Body of pancreas (tissue), 4 donors: ENCODE results near the gene ALPK1. TPM values are rescaled to one million over a fixed set of nuclear protein-coding genes. Genes with fewer than 3 reads are reported as not detected.

ENCODE experiments used
- ATAC-seq: fragments of 150-250 bp; one replicate; pipeline ENCODE4 v1.9.1; 2016
- DNase-seq, 4 donors: peaks; one replicate each; pipeline ENCODE4 v3.0.0-alpha.2; 2019
- H3K27ac ChIP-seq, 4 donors: fragments of 200-600 bp; sonication (generic); 1 replicate in 3 of 4; 2 replicates in 1 of 4; pipeline versions ENCODE4 v1.5.1 to v1.6.1; 2016 to 2019; ENCODE audit warnings: mild to moderate bottlenecking in 1 of 4, mixed read lengths in 1 of 4, moderate library complexity in 1 of 4
- H3K27me3 ChIP-seq, 2 donors: fragments of 200-600 bp; sonication (generic); one replicate each; pipeline ENCODE4 v1.6.0; 2016; ENCODE audit warnings: mild to moderate bottlenecking in 1 of 2
- H3K36me3 ChIP-seq, 2 donors: fragments of 200-600 bp; sonication (generic); replicated peaks in 1 of 2; 2 replicates each; pipeline ENCODE4 v1.5.1; 2016; ENCODE audit warnings: low read depth in 2 of 2; ENCODE audit not compliant: insufficient read depth in 1 of 2
- H3K4me1 ChIP-seq: fragments of 200-600 bp; sonication (generic); one replicate; pipeline ENCODE4 v1.6.0; 2016
- H3K4me3 ChIP-seq, 2 donors: fragments of 200-600 bp; sonication (generic); 1 replicate in 1 of 2; 2 replicates in 1 of 2; pipeline ENCODE4 v1.5.1; 2016 to 2019
- H3K9me3 ChIP-seq, 3 donors: fragments of 200-600 bp; sonication (generic); 1 replicate in 2 of 3; 2 replicates in 1 of 3; pipeline ENCODE4 v1.5.1; 2016
- POLR2A ChIP-seq, 3 donors: fragments of 450-650 bp; IDR thresholded peaks; one replicate each; pipeline ENCODE4 v1.6.1; 2016; ENCODE audit warnings: antibody characterized with exemption in 3 of 3, mild to moderate bottlenecking in 2 of 3
- WGBS, 2 donors: methylation state at CpG; one replicate each; pipeline ENCODE4 v1.1.5; 2017; 5-methylcytosine and 5-hydroxymethylcytosine counted together
- intact Hi-C: fragments of 100-400 bp; cut with DNase I; formaldehyde crosslinking; loops from one replicate; pipeline ENCODE4 v1.15.1; 2023
- total RNA-seq, 2 donors: library from RNA; depleted of rRNA; stranded (reverse); fragments of >200 nt; gene quantifications; one replicate each; pipeline ENCODE4 v1.1.0, GENCODE V29; 2016
- TF ChIP-seq, protein P1 (sequence below), 7 experiments: fragments of 450-650 bp in 4 of 7; fragments of 200-600 bp in 3 of 7; sonication (generic) in 3 of 7; IDR thresholded peaks; one replicate each; pipeline ENCODE4 v1.5.1; 2016 to 2019; ENCODE audit warnings: antibody characterized with exemption in 7 of 7

The ALPK1 gene
- total RNA-seq, 2 donors from 2014 or later, result 14.8 to 26.7 TPM

DNA sequence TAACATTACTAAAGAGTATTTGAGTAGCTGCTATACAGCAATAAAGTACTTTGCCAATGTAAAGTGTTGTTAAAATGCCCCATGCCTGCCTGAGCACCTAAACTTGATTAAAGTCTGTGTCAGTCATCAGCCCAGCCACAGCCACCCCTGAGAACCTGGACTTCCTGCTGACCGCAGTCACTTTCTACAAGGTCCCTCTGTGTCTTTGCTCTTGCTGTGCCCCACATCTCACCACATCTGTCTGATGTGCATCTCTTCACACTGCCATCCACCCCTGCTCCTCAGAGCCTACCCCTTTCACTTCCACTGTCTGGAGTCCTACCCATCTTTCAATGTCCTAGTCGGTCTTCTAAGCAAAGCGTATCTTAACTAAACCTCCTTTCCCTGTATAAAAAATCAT is 25.7 kb downstream of the ALPK1 start:
- DNase-seq (no peak), ATAC-seq (no peak)
- no peaks in the 10 kb centered on the region for H3K9me3 ChIP-seq
- H3K27me3 ChIP-seq, result no peaks in the 10 kb centered on the region
- H3K4me3 ChIP-seq, result no peak overlapping the region
- H3K4me1 ChIP-seq, result no peaks in the 10 kb centered on the region
- intact Hi-C loops, result no loop called here
- no peaks in the 10 kb centered on the region for H3K36me3 ChIP-seq
- WGBS, 2 donors, result 97% methylated on average over 3 of the region's 3 CpGs
- H3K27ac ChIP-seq, result no peak overlapping the region
- TF ChIP-seq POLR2A (IDR thresholded peaks at IDR 0.05), result no peak
- TF ChIP-seq, protein P1, sequence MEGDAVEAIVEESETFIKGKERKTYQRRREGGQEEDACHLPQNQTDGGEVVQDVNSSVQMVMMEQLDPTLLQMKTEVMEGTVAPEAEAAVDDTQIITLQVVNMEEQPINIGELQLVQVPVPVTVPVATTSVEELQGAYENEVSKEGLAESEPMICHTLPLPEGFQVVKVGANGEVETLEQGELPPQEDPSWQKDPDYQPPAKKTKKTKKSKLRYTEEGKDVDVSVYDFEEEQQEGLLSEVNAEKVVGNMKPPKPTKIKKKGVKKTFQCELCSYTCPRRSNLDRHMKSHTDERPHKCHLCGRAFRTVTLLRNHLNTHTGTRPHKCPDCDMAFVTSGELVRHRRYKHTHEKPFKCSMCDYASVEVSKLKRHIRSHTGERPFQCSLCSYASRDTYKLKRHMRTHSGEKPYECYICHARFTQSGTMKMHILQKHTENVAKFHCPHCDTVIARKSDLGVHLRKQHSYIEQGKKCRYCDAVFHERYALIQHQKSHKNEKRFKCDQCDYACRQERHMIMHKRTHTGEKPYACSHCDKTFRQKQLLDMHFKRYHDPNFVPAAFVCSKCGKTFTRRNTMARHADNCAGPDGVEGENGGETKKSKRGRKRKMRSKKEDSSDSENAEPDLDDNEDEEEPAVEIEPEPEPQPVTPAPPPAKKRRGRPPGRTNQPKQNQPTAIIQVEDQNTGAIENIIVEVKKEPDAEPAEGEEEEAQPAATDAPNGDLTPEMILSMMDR (IDR thresholded peaks at IDR 0.05), result no peak

DNA sequence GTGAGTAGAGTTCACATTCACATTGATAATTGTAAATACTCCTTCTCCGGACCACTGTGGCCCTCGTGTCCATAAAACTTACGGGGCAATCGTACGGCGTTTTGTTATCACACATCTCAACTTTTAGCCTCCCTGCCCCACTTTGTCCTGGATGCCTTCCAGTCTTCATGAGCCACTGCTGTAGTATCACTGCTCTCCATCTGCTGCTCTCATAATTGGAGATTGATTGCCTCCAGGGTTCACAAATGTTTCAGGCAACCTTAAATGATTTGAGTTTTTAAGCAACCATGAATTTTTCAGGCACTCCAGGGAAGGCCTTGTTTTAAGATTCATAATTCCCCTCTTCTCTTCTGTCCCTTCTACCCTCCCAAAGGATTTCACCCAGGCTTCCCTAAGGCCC is 28.4 kb downstream of the ALPK1 start:
- Histone ChIP-seq H3K36me3 (no peaks in the 10 kb centered on the region), H3K4me1 (no peaks in the 10 kb centered on the region), H3K27me3 (no peaks in the 10 kb centered on the region), H3K27ac (no peak overlapping the region), H3K9me3 (no peaks in the 10 kb centered on the region), H3K4me3 (no peak overlapping the region)
- intact Hi-C loops, result no loop called here
- TF ChIP-seq, protein P1 (IDR thresholded peaks at IDR 0.05), result no peak
- TF ChIP-seq POLR2A (IDR thresholded peaks at IDR 0.05), result no peak
- ATAC-seq (no peak), DNase-seq (no peak)
- 88 to 92% methylated on average over 6 of the region's 6 CpGs for WGBS, 2 donors

DNA sequence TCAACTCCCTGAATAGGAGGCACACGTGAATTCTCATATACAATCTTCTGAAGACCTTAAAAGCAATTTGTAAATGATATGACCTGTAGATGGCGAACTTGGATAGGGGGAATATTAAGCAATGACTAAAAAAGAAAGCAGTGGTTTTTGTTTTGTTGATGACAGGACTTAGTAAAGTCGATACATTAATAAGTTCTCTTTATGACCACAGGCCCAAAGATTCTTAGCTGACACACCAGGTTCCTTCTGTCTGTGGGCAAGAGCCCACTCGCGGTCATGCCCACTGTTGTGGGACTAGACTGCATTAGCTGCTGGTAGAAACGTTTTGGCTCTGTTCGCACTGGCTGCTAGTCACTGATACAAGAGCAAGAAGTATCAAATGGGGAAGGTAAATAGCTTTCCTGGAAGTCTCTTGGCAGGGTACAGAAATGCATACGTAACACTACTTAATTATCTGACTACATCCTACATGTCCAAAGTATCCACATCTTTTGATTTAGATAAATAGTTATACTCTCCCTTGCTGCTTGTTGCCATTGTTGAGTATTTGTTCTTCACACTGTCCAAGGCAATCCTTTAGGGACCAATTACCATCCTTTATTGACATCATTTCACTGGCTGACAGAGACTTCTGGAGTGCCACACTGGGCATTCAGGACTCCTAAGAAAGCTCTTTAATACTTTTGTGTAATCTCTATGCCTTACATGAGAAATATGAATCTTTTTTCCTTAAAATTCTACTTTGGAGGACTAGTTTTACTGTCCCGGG is 31.0 kb downstream of the ALPK1 start:
- no peak overlapping the region for H3K27ac ChIP-seq
- H3K27me3 ChIP-seq, result no peaks in the 10 kb centered on the region
- DNase-seq (no peak), ATAC-seq (no peak)
- no peaks in the 10 kb centered on the region for H3K36me3 ChIP-seq
- TF ChIP-seq, protein P1 (IDR thresholded peaks at IDR 0.05), result peak in 6 of 7 experiments; percentile 10 to 50 (median 34)
- no peak for TF ChIP-seq POLR2A (IDR thresholded peaks at IDR 0.05)
- intact Hi-C loops, result no loop called here
- no peaks in the 10 kb centered on the region for H3K9me3 ChIP-seq
- 65 to 70% methylated on average over 9 of the region's 9 CpGs for WGBS, 2 donors
- H3K4me3 ChIP-seq, result no peak overlapping the region
- H3K4me1 ChIP-seq, result no peaks in the 10 kb centered on the region

DNA sequence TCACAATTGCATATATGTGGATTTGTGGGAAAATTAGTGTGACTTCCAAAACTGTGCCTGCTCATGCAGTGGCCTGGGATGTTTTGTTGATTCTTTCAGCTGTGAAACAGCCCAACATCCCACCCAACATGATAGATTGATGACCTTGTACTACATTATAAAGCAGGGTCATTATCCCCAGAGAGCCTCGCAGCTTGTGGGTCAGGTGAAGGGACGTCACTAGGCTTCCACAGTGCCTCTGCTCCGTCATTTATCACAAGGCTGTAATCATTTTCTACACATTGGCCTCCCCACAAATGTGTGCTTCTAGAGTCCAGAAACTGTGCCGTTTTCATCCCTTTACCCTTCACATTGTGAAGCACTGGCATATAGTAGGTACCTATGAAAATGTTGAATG is 31.6 kb downstream of the ALPK1 start:
- intact Hi-C loops, result no loop called here
- TF ChIP-seq POLR2A (IDR thresholded peaks at IDR 0.05), result no peak
- TF ChIP-seq, protein P1 (IDR thresholded peaks at IDR 0.05), result no peak
- no peaks in the 10 kb centered on the region for H3K4me1 ChIP-seq
- no peaks in the 10 kb centered on the region for H3K27me3 ChIP-seq
- no peak for DNase-seq
- H3K4me3 ChIP-seq, result no peak overlapping the region
- ATAC-seq, result no peak
- WGBS, 2 donors, result 89% methylated on average over 4 of the region's 4 CpGs
- H3K9me3 ChIP-seq, result no peaks in the 10 kb centered on the region
- no peaks in the 10 kb centered on the region for H3K36me3 ChIP-seq
- no peak overlapping the region for H3K27ac ChIP-seq
